IPS DF 6.9 (cell line): ENCODE results near the gene ABCA1.
"Not testable (repeated sequence)": the region's sequence is repeated elsewhere in the genome, so short reads cannot be mapped to it uniquely, and the experiment has no call there.

Source experiments
- DNase-seq: peaks from one replicate; pipeline ENCODE4 v3.0.0-alpha.2; 2013; ENCODE audit warnings: low read depth, low spot score
- H3K27ac ChIP-seq: one replicate; pipeline ENCODE4 v1.5.1; 2013; ENCODE audit warnings: low read length, control low read depth
- H3K27me3 ChIP-seq: 2 replicates; pipeline ENCODE4 v1.6.1; 2013; ENCODE audit warnings: mild to moderate bottlenecking, low read length; ENCODE audit not compliant: control insufficient read depth, insufficient read depth
- H3K36me3 ChIP-seq: 2 replicates; pipeline ENCODE4 v1.6.1; 2013; ENCODE audit warnings: low read length; ENCODE audit not compliant: control insufficient read depth, insufficient read depth
- H3K4me1 ChIP-seq: 2 replicates; pipeline ENCODE4 v1.6.1; 2013; ENCODE audit warnings: low read length; ENCODE audit not compliant: control insufficient read depth, insufficient read depth
- H3K4me3 ChIP-seq: 2 replicates; pipeline ENCODE4 v1.5.1; 2013; ENCODE audit warnings: mild to moderate bottlenecking, low read length
- H3K9me3 ChIP-seq: 2 replicates; pipeline ENCODE4 v1.6.1; 2013; ENCODE audit warnings: low read length, inconsistent platforms; ENCODE audit not compliant: control insufficient read depth, insufficient read depth
- WGBS: extraction: QIAGEN DNeasy Blood & Tissue Kit; methylation state at CpG from one replicate; pipeline ENCODE4 v1.1.7; 2013; ENCODE audit warnings: mixed read lengths, missing lambda C conversion rate; ENCODE audit not compliant: insufficient read length, insufficient coverage; 5-methylcytosine and 5-hydroxymethylcytosine counted together

ABCA1 gene

GRCh38 chr9:104923289-104923688, 4.7 kb downstream of the ABCA1 start:
- Histone ChIP-seq H3K4me3 (no peak overlapping the region), H3K27me3 (no peaks in the 10 kb centered on the region), H3K27ac (no peak overlapping the region), H3K4me1 (no peaks in the 10 kb centered on the region), H3K36me3 (no peaks in the 10 kb centered on the region), H3K9me3 (no peaks in the 10 kb centered on the region)
- DNase-seq = no peak
- WGBS = no CpG with 5 or more reads among the region's 2 CpGs

- not testable (repeated sequence) for H3K27me3 ChIP-seq, H3K36me3 ChIP-seq, H3K9me3 ChIP-seq, H3K27ac ChIP-seq, H3K4me3 ChIP-seq, DNase-seq, H3K4me1 ChIP-seq
- WGBS = no CpG with 5 or more reads among the region's 7 CpGs
Measured at GRCh38 chr9:104922748-104923147, 5.2 kb downstream of the ABCA1 start.

- Histone ChIP-seq H3K27ac (no peak overlapping the region), H3K4me1 (no peaks in the 10 kb centered on the region), H3K36me3 (no peaks in the 10 kb centered on the region), H3K4me3 (no peak overlapping the region), H3K9me3 (no peaks in the 10 kb centered on the region), H3K27me3 (no peaks in the 10 kb centered on the region)
- no peak for DNase-seq
- no CpG with 5 or more reads among the region's 3 CpGs for WGBS
Measured at GRCh38 chr9:104921067-104921741, 6.8 kb downstream of the ABCA1 start.

GRCh38 chr9:104915753-104916152, 12.2 kb downstream of the ABCA1 start:
- no peak overlapping the region for H3K27ac ChIP-seq
- DNase-seq = no peak
- H3K27me3 ChIP-seq = no peaks in the 10 kb centered on the region
- WGBS = no CpG with 5 or more reads among the region's 3 CpGs
- H3K4me3 ChIP-seq = no peak overlapping the region
- H3K4me1 ChIP-seq = no peaks in the 10 kb centered on the region
- no peaks in the 10 kb centered on the region for H3K36me3 ChIP-seq
- H3K9me3 ChIP-seq = no peaks in the 10 kb centered on the region

GRCh38 chr9:104915049-104915448, 12.9 kb downstream of the ABCA1 start:
- Histone ChIP-seq H3K4me3 (no peak overlapping the region), H3K27ac (no peak overlapping the region), H3K27me3 (no peaks in the 10 kb centered on the region), H3K9me3 (no peaks in the 10 kb centered on the region), H3K4me1 (no peaks in the 10 kb centered on the region), H3K36me3 (no peaks in the 10 kb centered on the region)
- DNase-seq = no peak
- no CpG with 5 or more reads among the region's 7 CpGs for WGBS

GRCh38 chr9:104914466-104914865, 13.5 kb downstream of the ABCA1 start:
- no CpG with 5 or more reads among the region's 3 CpGs for WGBS
- no peak overlapping the region for H3K27ac ChIP-seq
- H3K36me3 ChIP-seq = no peaks in the 10 kb centered on the region
- DNase-seq = no peak
- H3K4me1 ChIP-seq = no peaks in the 10 kb centered on the region
- no peaks in the 10 kb centered on the region for H3K27me3 ChIP-seq
- H3K4me3 ChIP-seq = no peak overlapping the region
- no peaks in the 10 kb centered on the region for H3K9me3 ChIP-seq

GRCh38 chr9:104912606-104913005, 15.3 kb downstream of the ABCA1 start:
- H3K27ac ChIP-seq = no peak overlapping the region
- no peaks in the 10 kb centered on the region for H3K4me1 ChIP-seq
- no CpG with 5 or more reads among the region's 3 CpGs for WGBS
- no peak for DNase-seq
- no peaks in the 10 kb centered on the region for H3K27me3 ChIP-seq
- H3K4me3 ChIP-seq = no peak overlapping the region
- no peaks in the 10 kb centered on the region for H3K9me3 ChIP-seq
- no peaks in the 10 kb centered on the region for H3K36me3 ChIP-seq

GRCh38 chr9:104911032-104911607, 16.8 kb downstream of the ABCA1 start:
- Histone ChIP-seq H3K27me3 (no peaks in the 10 kb centered on the region), H3K36me3 (no peaks in the 10 kb centered on the region), H3K4me1 (no peaks in the 10 kb centered on the region), H3K4me3 (no peak overlapping the region), H3K9me3 (no peaks in the 10 kb centered on the region), H3K27ac (no peak overlapping the region)
- WGBS = no CpG with 5 or more reads among the region's 4 CpGs
- no peak for DNase-seq

- H3K27ac ChIP-seq = no peak overlapping the region
- no peaks in the 10 kb centered on the region for H3K9me3 ChIP-seq
- H3K27me3 ChIP-seq = no peaks in the 10 kb centered on the region
- no CpG with 5 or more reads among the region's 11 CpGs for WGBS
- H3K4me3 ChIP-seq = no peak overlapping the region
- H3K36me3 ChIP-seq = no peaks in the 10 kb centered on the region
- 0 out of 2 replicates have a peak, but pooled peaks cover 2% of the 10 kb centered on the region for H3K4me1 ChIP-seq
- DNase-seq = no peak
Measured at GRCh38 chr9:104907278-104907951, 20.5 kb downstream of the ABCA1 start.

- no peak for DNase-seq
- H3K9me3 ChIP-seq = no peaks in the 10 kb centered on the region
- H3K27ac ChIP-seq = no peak overlapping the region
- 0 out of 2 replicates have a peak, but pooled peaks cover 2% of the 10 kb centered on the region for H3K4me1 ChIP-seq
- no CpG with 5 or more reads among the region's 5 CpGs for WGBS
- no peaks in the 10 kb centered on the region for H3K27me3 ChIP-seq
- no peaks in the 10 kb centered on the region for H3K36me3 ChIP-seq
- no peak overlapping the region for H3K4me3 ChIP-seq
Measured at GRCh38 chr9:104906441-104907277, 21.3 kb downstream of the ABCA1 start.
